GM21576 (cell line): ENCODE results near the gene ADAMTS18.

Experiments used
- ATAC-seq: cut with Tn5 transposase; IDR thresholded peaks from one replicate; pipeline ENCODE4 v1.9.1; 2021; ENCODE audit warnings: mild to moderate bottlenecking, moderate library complexity; ENCODE audit not compliant: unreplicated experiment

Gene ADAMTS18

DNA sequence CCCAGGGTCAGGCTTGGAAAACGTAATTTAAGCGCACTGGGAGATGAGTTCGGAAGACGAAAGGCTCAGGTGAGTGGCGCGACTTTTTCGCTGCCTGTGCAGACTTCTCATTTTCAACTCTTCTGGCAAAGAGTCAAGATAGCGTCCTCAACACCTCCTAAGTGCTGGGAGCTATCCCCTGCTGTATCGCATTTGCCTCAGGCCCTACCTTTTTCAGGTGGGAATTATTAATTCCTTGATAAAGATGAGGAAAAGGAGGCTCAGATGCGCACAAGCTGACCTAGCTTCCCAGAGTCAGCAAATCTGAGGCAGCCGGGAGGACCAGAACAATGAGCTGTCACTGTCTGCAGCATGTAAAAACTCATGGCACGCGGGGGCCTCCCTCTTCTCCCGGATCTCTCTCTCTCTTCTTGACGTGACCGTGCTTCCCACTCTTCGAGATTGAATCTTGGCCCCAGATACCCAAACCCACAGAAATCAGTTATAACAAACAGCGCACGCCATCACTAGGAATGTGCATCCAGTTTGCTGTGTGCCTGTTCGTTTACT lies 512 bp upstream of the ADAMTS18 start:
- ATAC-seq: no peak

GRCh38 chr16:77434022-77434529 lies 758 bp downstream of the ADAMTS18 start:
- no peak for ATAC-seq

DNA sequence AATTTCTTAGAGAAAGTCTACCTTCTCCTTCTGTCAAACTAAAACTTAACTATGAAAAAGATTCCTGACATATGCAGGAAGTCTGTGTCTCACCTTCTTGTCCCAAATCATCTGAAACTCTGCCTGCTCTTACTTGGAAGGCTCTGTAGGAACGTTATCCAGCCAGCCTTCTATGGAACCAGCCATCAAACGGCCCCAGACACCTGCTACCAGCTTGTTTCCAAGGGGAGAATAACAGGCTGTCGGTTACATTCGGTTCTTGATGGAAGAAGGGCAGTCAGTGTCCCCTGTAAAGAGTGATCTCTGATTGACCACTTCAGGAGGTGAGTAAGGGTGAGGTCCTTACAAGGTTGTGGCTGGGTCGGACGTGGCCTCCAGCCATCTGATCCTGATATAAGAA lies 1.7 kb downstream of the ADAMTS18 start:
- ATAC-seq: no peak

DNA sequence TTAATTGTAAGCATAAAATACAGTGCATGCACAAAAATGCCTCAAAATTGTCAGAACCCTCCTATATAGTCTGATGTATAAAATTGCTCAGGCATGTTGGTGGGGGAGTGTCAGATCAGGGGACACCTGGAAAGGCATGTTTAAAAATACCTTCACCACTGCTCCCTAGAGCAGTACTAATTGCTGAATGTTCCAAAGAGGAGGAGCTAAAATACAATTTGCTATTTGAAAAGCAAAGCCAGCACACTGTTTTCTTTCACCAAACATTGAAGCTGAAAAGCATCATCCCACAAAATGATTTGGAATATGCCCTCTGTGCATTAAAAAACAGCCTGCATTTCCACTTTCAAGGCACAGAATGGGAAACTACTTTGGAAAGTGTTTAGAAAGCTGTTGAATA lies 2.6 kb downstream of the ADAMTS18 start:
- ATAC-seq: no peak

DNA sequence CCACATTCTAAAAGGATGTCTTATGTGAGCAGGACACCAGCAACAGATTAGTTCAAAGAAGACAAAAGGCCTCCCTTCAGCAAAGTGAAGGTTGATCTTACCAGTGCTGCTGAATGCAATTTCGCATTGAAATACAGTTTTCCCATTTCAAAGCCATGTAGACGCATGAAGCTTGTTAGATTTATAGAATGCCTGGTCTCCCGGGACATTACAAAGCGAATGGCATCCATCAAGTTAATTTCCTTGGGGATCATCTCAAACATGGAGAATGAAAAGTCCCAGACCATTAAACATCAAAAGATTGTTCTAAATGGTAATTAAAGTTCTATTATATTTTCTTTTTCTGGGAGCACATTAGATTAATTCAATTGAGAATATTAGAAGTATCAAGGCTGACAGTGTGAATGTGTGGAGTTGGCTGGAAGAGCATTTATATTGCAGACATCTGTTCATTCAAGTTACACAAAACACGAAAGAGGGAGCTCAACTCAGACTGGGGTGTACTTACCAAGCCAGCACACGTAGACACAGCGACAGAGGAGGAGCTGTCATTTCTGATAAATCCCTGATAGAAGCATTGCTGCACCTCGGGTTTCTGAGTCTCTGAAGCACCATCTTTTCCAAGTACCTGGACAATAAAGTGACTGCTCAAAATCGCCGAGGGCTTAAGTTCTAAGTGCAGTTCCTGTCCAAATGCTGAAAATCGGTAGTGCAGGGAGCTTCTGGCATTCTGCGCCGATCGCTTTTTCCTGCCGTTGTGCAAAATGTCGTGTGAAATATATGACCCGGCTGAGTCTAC lies 3.8 kb downstream of the ADAMTS18 start:
- ATAC-seq: no peak

DNA sequence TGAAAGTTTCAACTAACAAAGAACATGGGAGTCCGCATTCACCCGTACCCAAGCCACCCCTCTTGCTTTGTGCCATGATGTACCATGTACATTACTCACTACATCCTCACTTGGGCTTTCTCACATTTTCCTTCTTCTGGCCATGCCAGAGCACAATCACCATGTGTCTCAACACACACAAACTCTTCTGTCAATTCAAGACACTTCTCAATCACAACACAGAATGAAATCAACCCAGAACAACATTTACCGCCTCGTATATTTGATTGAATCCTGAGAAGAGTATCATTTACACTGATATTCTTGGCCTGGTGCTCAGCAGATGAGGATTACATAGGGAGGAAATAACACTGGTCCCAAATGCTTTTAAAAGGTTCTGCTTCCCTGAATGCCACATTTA lies 4.5 kb downstream of the ADAMTS18 start:
- ATAC-seq: no peak

GRCh38 chr16:77424871-77425604 lies 9.8 kb downstream of the ADAMTS18 start:
- no peak for ATAC-seq

- ATAC-seq: no peak
Observed at GRCh38 chr16:77422196-77422784, 12.5 kb downstream of the ADAMTS18 start.

DNA sequence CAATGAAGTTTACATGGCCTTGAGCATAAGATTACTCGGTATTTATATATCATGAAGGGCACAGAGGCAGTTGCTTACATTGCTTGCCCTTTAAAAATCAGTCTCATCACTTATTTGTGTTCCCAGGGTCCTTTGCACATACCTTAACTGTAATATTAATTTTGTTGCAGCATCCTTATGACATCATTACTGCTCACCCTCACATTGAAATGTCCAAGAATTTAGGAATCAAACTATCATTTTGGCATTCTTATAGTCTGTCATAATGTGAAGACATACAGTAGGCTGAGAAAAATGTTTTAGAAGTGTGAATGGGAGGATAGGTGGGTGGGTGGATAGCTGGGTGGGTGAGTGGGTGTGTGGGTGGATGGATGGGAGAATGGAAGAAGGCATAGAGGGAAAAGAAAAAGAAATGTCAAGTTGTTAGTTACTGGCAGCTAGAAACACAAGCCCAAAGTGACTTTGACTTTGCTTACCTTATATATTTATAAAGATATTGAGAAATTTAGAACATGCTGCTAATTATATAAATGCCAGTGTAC lies 17.8 kb downstream of the ADAMTS18 start:
- ATAC-seq: no peak

- ATAC-seq: no peak
Observed at GRCh38 chr16:77414752-77415231, 20.0 kb downstream of the ADAMTS18 start.

- no peak for ATAC-seq
Observed at GRCh38 chr16:77410449-77410848, 24.4 kb downstream of the ADAMTS18 start.

GRCh38 chr16:77409311-77409710 lies 25.5 kb downstream of the ADAMTS18 start:
- no peak for ATAC-seq

- no peak for ATAC-seq
Observed at GRCh38 chr16:77408607-77409006, 26.2 kb downstream of the ADAMTS18 start.

- no peak for ATAC-seq
Observed at GRCh38 chr16:77406680-77407079, 28.2 kb downstream of the ADAMTS18 start.

DNA sequence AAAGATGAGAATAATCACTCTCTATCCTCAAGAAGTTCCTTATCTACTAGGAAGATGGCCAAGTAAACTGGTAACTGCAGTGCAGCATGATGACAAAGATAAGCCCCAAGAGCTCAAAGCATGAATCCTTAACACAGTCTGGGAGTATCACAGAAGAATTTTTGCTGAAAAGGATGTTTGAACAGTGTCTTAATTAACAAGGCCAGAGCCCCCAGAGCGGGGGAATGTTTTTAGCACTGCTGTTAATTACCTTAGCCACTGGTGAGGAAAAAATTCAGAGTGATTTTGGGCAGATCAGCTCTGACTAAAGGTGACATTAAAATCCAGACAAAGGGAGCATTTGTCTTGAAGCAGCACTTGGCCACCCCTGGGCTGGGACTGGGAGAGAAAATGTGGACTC lies 30.1 kb downstream of the ADAMTS18 start:
- ATAC-seq: no peak

GRCh38 chr16:77403732-77404131 lies 31.1 kb downstream of the ADAMTS18 start:
- no peak for ATAC-seq

DNA sequence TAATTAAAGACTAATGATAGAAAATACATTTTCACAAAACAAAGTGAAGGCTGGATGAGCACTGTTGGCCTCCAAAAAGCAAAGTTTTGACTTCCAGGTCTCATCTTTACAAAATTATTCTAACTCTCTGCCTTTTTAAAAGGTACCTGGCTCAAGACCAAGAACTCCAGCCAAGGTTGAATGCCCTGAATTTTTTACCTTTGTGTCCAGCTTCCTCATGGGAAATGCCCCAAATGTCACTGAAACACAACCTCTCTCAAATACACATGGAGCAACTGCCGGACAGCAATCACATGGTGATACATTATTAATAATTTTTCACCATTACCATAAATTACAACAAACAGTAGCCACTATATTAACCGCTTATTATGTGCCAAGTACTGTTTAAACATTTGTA lies 32.2 kb downstream of the ADAMTS18 start:
- ATAC-seq: no peak

- ATAC-seq: no peak
Observed at GRCh38 chr16:77402118-77402517, 32.7 kb downstream of the ADAMTS18 start.

GRCh38 chr16:77399546-77399945 lies 35.3 kb downstream of the ADAMTS18 start:
- no peak for ATAC-seq

- ATAC-seq: no peak
Observed at GRCh38 chr16:77399066-77399465, 35.8 kb downstream of the ADAMTS18 start.

DNA sequence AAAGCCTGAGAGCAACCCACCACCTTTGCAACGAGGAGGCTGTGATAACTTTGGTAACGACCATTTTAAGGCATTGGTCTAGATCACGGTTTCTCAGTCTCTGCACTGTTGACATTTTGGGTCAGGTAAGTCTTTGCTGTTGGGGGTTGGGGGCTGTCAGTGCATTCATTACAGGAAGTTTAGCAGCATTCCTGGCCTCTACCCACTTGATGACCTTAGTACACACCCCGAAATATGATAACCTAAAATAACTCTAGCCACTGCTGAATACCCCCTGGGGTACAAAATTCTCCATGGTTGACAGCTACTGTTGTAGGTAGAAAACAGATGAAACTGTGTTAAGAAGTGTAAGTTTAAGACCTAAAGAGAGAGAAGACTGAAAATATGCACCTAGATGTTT lies 36.3 kb downstream of the ADAMTS18 start:
- ATAC-seq: no peak
